BE2C (cell line): ENCODE data around the gene RAP1B.

ENCODE experiments used
- DNase-seq: peaks from one replicate; pipeline ENCODE4 v3.0.0-alpha.2; 2020
- H3K27me3 ChIP-seq: fragments of 250-450 bp; sonication (Bioruptor Pico); 2 replicates; pipeline ENCODE4 v1.5.1; 2020; ENCODE audit warnings: mild to moderate bottlenecking
- H3K36me3 ChIP-seq: fragments of 250-450 bp; sonication (Bioruptor Pico); 2 replicates; pipeline ENCODE4 v1.5.1; 2020; ENCODE audit warnings: mild to moderate bottlenecking
- H3K4me1 ChIP-seq: fragments of 250-450 bp; sonication (Bioruptor Pico); 2 replicates; pipeline ENCODE4 v1.5.1; 2020
- H3K4me3 ChIP-seq: 2 replicates; pipeline ENCODE4 v1.5.1; 2011; ENCODE audit warnings: low read depth, low read length
- H3K9me3 ChIP-seq: fragments of 250-450 bp; sonication (Bioruptor Pico); 2 replicates; pipeline ENCODE4 v1.5.1; 2020
- TF ChIP-seq, protein P1 (sequence below): IDR thresholded peaks from 2 replicates; pipeline ENCODE4 v1.5.1; 2012; ENCODE audit warnings: mild to moderate bottlenecking, low read depth, low read length

RAP1B gene

DNA sequence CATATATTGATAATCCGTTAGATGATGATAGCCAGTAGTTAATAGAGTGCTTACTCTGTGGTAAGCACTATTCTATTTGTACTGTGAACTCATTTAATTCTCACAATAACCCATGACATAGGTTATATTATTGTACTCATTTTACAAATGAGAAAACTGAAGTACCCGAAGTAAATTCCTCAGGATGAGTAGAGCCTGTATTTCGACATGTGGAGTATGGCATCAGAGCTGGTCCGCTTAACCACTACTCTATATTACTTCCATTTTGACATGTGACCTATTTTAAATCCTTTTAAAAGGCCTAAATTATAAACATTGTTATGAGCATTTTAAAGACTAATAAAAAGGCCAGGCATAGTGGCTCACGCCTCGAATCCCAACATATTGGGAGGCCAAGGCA lies 8.0 kb upstream of the RAP1B start:
- DNase-seq, result no peak
- no peak overlapping the region for H3K4me3 ChIP-seq
- no peaks in the 10 kb centered on the region for H3K4me1 ChIP-seq
- 0 out of 2 replicates have a peak, but pooled peaks cover 4% of the 10 kb centered on the region for H3K27me3 ChIP-seq
- H3K36me3 ChIP-seq, result no peaks in the 10 kb centered on the region
- no peaks in the 10 kb centered on the region for H3K9me3 ChIP-seq
- TF ChIP-seq, protein P1, sequence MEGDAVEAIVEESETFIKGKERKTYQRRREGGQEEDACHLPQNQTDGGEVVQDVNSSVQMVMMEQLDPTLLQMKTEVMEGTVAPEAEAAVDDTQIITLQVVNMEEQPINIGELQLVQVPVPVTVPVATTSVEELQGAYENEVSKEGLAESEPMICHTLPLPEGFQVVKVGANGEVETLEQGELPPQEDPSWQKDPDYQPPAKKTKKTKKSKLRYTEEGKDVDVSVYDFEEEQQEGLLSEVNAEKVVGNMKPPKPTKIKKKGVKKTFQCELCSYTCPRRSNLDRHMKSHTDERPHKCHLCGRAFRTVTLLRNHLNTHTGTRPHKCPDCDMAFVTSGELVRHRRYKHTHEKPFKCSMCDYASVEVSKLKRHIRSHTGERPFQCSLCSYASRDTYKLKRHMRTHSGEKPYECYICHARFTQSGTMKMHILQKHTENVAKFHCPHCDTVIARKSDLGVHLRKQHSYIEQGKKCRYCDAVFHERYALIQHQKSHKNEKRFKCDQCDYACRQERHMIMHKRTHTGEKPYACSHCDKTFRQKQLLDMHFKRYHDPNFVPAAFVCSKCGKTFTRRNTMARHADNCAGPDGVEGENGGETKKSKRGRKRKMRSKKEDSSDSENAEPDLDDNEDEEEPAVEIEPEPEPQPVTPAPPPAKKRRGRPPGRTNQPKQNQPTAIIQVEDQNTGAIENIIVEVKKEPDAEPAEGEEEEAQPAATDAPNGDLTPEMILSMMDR, result no peak

DNA sequence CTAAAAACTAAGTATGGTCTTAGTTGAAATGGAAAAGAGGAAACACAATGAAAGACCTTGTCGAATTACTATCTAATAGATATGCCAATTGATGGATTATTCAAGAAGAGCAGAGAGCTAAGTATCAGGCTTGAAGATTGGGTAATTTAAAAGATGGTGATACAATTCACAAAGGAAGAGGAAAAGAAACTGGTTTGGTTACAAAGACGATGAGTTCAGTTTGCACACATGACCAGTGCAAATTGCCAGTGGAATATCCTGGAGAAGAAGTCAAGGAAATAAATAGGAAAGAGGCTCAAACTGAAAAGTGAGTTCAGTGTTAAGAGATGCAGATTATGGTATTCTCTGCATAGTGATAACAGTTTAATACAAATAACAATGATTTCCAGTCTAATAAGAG lies 2.5 kb upstream of the RAP1B start:
- no peaks in the 10 kb centered on the region; the same call in 1 of the 2 replicates for H3K4me1 ChIP-seq
- H3K36me3 ChIP-seq, result no peaks in the 10 kb centered on the region
- no peak overlapping the region for H3K4me3 ChIP-seq
- DNase-seq, result no peak
- peaks cover 7% of the 10 kb centered on the region; the same call in 1 of the 2 replicates for H3K27me3 ChIP-seq
- H3K9me3 ChIP-seq, result no peaks in the 10 kb centered on the region
- TF ChIP-seq, protein P1, result no peak

DNA sequence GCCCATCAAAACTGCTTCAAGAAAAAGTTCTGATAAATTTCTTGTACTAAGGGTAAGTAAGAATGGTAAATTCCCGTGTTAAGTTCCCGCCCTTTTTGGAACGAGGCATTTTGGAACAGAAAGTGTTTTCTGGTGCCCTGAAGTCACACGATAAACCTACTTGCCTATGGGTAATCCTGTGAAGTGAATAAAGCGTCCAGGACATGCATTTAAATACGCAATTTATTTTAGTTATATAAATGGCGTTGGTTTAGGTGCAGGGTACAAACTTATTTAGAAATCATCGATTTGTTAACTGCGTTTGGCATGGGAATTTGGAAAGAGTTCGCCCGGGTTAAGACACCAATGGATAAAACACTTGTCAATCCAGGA lies 715 bp upstream of the RAP1B start:
- Histone ChIP-seq H3K9me3 (no peaks in the 10 kb centered on the region), H3K4me1 (no peaks in the 10 kb centered on the region; the same call in 1 of the 2 replicates), H3K36me3 (peaks cover 5% of the 10 kb centered on the region; the same call in 1 of the 2 replicates), H3K27me3 (peaks cover 3% of the 10 kb centered on the region; the same call in 1 of the 2 replicates), H3K4me3 (peak overlapping the region; percentile 80)
- DNase-seq, result no peak
- TF ChIP-seq, protein P1, result no peak

DNA sequence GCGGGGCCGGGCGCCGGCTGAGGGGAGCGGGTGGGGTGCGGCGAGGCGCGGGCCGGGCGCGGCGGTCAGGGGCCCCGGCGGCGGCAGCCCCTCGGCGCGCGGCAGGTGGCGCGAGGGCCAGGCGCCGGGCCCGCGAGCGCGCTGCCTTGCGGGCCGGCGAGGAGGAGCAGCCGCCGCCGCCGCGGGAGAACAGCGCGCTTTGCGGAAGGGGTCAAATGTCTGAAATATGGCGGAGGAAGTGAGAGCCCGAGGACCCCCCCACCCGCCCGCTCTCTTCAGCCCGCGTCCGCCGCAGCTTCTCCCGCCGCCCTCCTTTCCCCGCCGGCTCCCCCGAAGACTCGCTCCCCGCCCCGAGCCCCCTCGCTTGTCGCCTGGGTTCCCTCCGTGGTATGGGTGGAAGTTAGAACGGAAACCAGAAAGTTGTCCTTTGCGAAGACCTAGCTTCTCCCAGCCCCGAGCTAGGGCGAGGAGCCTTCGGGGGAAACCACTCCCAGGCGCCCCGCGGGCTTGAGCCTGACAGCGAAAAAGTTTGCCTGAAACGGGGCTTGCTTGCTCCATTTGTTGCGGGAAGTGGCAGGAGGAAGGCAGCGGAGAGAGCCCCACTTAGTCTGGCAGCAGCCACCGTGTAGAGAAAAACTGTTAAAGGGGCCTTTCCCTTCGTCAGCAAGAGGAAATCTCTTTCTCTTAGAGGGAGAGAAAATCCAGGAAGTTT lies 551 bp downstream of the RAP1B start:
- H3K36me3 ChIP-seq, result peaks cover 5% of the 10 kb centered on the region; the same call in 1 of the 2 replicates
- TF ChIP-seq, protein P1, result no peak
- DNase-seq, result peak; percentile 45
- H3K9me3 ChIP-seq, result no peaks in the 10 kb centered on the region
- H3K4me3 ChIP-seq, result peak overlapping the region; percentile 98
- H3K27me3 ChIP-seq, result peaks cover 3% of the 10 kb centered on the region; the same call in 1 of the 2 replicates
- no peaks in the 10 kb centered on the region; the same call in 1 of the 2 replicates for H3K4me1 ChIP-seq

DNA sequence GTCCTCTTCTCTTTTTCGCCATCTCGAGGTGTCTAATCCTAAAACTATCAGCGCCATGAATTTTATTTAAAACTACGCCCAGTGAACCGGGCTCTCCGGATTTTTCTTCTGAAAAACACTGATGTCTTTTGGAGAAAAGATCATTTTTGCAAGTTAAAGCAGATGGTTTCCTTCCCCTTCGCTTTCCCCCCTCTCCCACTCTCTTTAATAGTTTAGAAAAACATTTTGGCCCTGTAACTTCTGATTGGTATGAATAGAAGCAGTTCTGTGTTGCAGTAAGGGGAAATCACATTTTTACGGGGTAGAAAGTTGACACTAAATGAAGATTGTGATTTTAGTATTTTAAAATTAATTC lies 1.1 kb downstream of the RAP1B start:
- TF ChIP-seq, protein P1, result no peak
- Histone ChIP-seq H3K27me3 (peaks cover 3% of the 10 kb centered on the region; the same call in 1 of the 2 replicates), H3K4me1 (no peaks in the 10 kb centered on the region; the same call in 1 of the 2 replicates), H3K4me3 (peak overlapping the region; percentile 98), H3K36me3 (peaks cover 5% of the 10 kb centered on the region; the same call in 1 of the 2 replicates), H3K9me3 (no peaks in the 10 kb centered on the region)
- DNase-seq, result no peak

DNA sequence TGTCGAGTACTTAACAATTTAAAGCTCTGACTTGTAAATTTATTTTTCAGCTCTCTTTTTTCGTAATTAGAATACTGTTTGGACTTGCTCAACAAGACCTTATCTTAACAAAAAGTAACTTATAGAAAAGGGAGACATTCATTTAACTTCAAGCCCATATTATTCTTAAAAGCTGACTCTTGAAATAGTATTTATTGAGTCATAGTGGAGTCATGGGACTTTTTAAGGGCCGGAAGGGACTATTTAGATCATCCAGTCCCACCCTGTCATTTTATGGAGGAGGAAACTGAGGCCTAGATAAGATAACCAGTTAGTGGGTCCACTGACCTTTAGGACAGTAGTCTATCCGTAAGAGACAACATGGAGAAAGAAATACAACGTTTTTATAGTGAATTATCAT lies 1.5 kb downstream of the RAP1B start:
- H3K36me3 ChIP-seq, result peaks cover 5% of the 10 kb centered on the region; the same call in 1 of the 2 replicates

More for the DNA sequence above, 1.5 kb downstream of the RAP1B start:
- Histone ChIP-seq H3K4me1 (no peaks in the 10 kb centered on the region; the same call in 1 of the 2 replicates), H3K9me3 (no peaks in the 10 kb centered on the region), H3K4me3 (peak overlapping the region; percentile 98), H3K27me3 (peaks cover 3% of the 10 kb centered on the region; the same call in 1 of the 2 replicates)
- no peak for DNase-seq
- TF ChIP-seq, protein P1, result no peak
